Esophagus muscularis mucosa (tissue), 4 donors: ENCODE data around the gene CBLC. TPM values are rescaled to one million over a fixed set of nuclear protein-coding genes. Genes with fewer than 3 reads are reported as not detected.

Experiments used
- DNase-seq: peaks from one replicate; pipeline ENCODE4 v3.0.0-alpha.2; 2017; ENCODE audit errors: extremely low spot score
- H3K27ac ChIP-seq, 4 donors: fragments of 200-600 bp; sonication (generic); replicated peaks in 1 of 4; 1 replicate in 3 of 4; 2 replicates in 1 of 4; pipeline ENCODE4 v1.5.1; 2016 to 2019; ENCODE audit warnings: mild to moderate bottlenecking in 1 of 4
- H3K27me3 ChIP-seq, 4 donors: fragments of 200-600 bp; sonication (generic); one replicate each; pipeline versions ENCODE4 v1.5.1 to v1.6.0; 2016 to 2019
- H3K36me3 ChIP-seq, 4 donors: fragments of 200-600 bp; sonication (generic); one replicate each; pipeline ENCODE4 v1.5.1; 2016 to 2019
- H3K4me1 ChIP-seq, 4 donors: fragments of 200-600 bp; sonication (generic); one replicate each; pipeline ENCODE4 v1.5.1; 2016 to 2019
- H3K4me3 ChIP-seq, 4 donors: fragments of 200-600 bp; sonication (generic); 1 replicate in 2 of 4; 2 replicates in 2 of 4; pipeline ENCODE4 v1.5.1; 2016 to 2019; ENCODE audit warnings: mild to moderate bottlenecking in 4 of 4, moderate library complexity in 1 of 4
- H3K9me3 ChIP-seq, 4 donors: fragments of 200-600 bp; sonication (generic); 1 replicate in 3 of 4; 2 replicates in 1 of 4; pipeline ENCODE4 v1.5.1; 2016 to 2019
- EP300 ChIP-seq: sonication (generic); formaldehyde crosslinking; IDR thresholded peaks from one replicate; pipeline ENCODE4 v1.6.1; 2017; ENCODE audit warnings: antibody characterized with exemption
- POLR2A ChIP-seq: fragments of 450-650 bp; IDR thresholded peaks from one replicate; pipeline ENCODE4 v1.6.1; 2017; ENCODE audit warnings: antibody characterized with exemption, moderate library complexity, mild to moderate bottlenecking, low read depth
- POLR2AphosphoS5 ChIP-seq, 2 donors: sonication (generic); formaldehyde crosslinking; IDR thresholded peaks; one replicate each; pipeline ENCODE4 v1.6.1; 2017; ENCODE audit warnings: antibody characterized with exemption in 2 of 2
- WGBS: methylation state at CpG from one replicate; pipeline ENCODE4 v1.1.5; 2018; 5-methylcytosine and 5-hydroxymethylcytosine counted together
- intact Hi-C: fragments of 100-400 bp; cut with DNase I; formaldehyde crosslinking; loops from one replicate; pipeline ENCODE4 v1.15.1; 2023
- total RNA-seq, 4 donors: library from RNA; depleted of rRNA; stranded (reverse); fragments of >200 nt; gene quantifications; one replicate each; pipeline versions ENCODE4 v1.1.0 to v1.2.1, GENCODE V29; 2016
- TF ChIP-seq, protein P1 (sequence below), 3 experiments: fragments of 200-600 bp in 2 of 3; fragments of 450-650 bp in 1 of 3; sonication (generic) in 2 of 3; IDR thresholded peaks; one replicate each; pipeline ENCODE4 v1.5.1; 2017 to 2019; ENCODE audit warnings: antibody characterized with exemption in 3 of 3, mild to moderate bottlenecking in 2 of 3, moderate library complexity in 1 of 3

CBLC gene
- total RNA-seq, 4 donors from 2014 or later: 0.34 to 0.50 TPM; not detected in 2

DNA sequence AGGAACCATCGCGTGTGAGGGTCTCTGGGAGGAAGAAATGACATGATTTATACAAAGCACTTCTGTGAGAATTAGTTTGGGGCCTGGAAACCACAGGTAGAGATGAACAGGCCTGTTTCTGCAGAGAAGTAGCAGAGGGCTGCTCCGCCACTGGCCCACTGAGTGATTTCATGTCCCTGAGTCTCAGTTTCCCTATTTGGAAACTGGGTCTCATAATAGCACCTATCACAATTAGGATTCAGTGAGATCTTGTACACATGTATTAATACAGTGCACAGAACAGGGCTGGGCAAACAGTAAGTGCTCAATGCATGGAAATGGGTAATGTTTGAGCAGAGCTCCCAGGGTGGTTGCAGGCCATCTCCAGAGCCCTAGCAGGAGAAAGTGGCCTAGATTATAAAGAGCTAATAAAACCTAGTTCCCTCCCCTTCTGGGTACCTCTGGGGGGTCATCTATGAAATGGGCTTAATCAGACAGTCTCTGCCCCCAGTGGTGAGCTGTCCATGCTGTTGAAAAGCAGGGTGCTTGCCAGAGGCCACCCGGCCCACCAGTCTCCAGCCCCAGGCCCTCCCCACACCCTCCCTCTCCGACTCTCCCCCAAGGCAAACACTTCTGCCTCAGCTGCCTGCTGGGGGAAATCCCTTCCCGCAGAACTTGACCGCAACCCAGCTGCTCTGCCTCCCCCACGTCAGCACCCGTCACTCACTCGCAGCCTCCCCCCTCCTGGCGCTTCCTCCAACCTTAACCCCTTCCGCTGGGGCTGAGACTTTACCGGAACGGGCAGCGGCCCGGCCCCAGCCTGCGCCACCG is 24.7 kb upstream of the CBLC start:
- Histone ChIP-seq H3K27ac (peak overlapping the region; percentile 89 to 95 (median 90)), H3K4me1 (peaks cover 68 to 96% (median 91%) of the 10 kb centered on the region in 4 donors), H3K9me3 (no peaks in the 10 kb centered on the region), H3K36me3 (peaks cover 0 to 56% (median 29%) of the 10 kb centered on the region in 4 donors), H3K27me3 (no peaks in the 10 kb centered on the region), H3K4me3 (peak overlapping the region; percentile 51 to 75 (median 56))
- DNase-seq: peak; percentile 98
- intact Hi-C loops: no loop called here
- TF ChIP-seq EP300: peak; percentile 91
- TF ChIP-seq, protein P1, sequence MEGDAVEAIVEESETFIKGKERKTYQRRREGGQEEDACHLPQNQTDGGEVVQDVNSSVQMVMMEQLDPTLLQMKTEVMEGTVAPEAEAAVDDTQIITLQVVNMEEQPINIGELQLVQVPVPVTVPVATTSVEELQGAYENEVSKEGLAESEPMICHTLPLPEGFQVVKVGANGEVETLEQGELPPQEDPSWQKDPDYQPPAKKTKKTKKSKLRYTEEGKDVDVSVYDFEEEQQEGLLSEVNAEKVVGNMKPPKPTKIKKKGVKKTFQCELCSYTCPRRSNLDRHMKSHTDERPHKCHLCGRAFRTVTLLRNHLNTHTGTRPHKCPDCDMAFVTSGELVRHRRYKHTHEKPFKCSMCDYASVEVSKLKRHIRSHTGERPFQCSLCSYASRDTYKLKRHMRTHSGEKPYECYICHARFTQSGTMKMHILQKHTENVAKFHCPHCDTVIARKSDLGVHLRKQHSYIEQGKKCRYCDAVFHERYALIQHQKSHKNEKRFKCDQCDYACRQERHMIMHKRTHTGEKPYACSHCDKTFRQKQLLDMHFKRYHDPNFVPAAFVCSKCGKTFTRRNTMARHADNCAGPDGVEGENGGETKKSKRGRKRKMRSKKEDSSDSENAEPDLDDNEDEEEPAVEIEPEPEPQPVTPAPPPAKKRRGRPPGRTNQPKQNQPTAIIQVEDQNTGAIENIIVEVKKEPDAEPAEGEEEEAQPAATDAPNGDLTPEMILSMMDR (IDR thresholded peaks at IDR 0.05): no peak
- TF ChIP-seq POLR2AphosphoS5 (IDR thresholded peaks at IDR 0.05): peak; percentile 77
- TF ChIP-seq POLR2A: no peak
- WGBS: 18% methylated on average over 14 of the region's 18 CpGs

DNA sequence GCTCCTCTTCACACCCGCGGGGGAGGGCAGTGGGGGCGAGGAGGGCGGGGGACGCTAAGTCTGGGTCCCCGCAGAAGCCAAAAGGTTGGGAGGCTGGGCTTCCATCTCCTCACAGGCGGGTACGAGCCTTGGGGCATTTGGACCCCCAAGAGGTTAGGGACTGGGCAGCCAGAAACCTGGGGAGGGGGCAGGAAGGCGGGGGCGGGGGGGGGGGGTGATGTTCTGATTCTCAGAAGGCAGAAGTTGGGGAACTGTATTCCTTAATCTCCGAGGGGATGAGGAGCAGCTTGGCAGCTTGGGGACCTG is 24.1 kb upstream of the CBLC start:
- peak overlapping the region; percentile 89 to 95 (median 90) for H3K27ac ChIP-seq
- intact Hi-C loops: no loop called here
- H3K4me1 ChIP-seq: peaks cover 74 to 98% (median 95%) of the 10 kb centered on the region in 4 donors
- DNase-seq: no peak
- H3K4me3 ChIP-seq: peak overlapping the region; percentile 51 to 75 (median 56)
- H3K36me3 ChIP-seq: peaks cover 0 to 62% (median 33%) of the 10 kb centered on the region in 4 donors
- 0% methylated on average over 1 of the region's 11 CpGs for WGBS
- H3K27me3 ChIP-seq: no peaks in the 10 kb centered on the region
- no peaks in the 10 kb centered on the region for H3K9me3 ChIP-seq
- TF ChIP-seq POLR2A: no peak

DNA sequence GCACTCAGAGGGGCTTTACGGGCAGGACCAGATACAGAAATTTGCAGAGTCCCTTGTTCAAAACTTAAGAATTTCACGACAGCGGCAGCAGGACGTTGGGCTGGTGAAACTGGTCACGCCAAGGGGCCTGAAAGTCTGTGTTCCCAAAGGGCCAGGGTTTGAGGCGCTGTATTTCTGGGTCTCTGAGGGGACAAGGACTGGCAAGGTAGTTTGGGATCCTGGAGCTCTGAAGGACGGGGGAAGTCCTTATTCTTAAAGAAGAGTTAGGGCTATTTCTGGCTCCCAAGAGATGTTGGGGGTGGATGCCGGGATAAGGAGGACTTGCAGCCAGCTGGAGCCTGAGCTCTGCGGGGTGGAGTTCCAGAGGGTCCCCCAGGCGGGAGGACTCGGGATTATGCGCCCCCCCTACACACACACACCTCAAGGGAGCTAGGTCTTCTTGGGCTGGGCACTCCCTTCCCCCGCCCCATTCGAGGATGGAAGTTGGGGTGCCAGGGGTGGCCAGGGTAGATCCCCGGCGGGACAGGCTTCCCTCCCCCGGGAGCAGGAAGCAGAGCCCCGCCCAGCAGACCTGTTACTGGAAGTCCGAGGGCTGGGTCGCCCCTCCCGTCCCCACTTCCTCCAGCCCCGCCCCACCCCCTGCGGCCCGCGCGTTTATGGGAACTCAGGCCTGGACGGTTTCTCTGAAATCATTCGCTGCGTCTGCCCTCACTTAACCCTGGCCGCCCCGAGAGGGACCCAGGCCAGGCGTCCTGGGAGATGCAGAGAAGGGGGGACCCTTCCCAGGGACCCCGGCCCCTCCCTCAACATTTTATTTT is 23.5 kb upstream of the CBLC start:
- intact Hi-C loops: no loop called here
- no peaks in the 10 kb centered on the region for H3K27me3 ChIP-seq
- H3K4me1 ChIP-seq: peaks cover 77 to 100% (median 99%) of the 10 kb centered on the region in 4 donors
- 7% methylated on average over 21 of the region's 33 CpGs for WGBS
- H3K4me3 ChIP-seq: peak overlapping the region; percentile 51 to 75 (median 56)
- peaks cover 0 to 67% (median 38%) of the 10 kb centered on the region in 4 donors for H3K36me3 ChIP-seq
- peak; percentile 31 for TF ChIP-seq POLR2A
- TF ChIP-seq EP300: peak; percentile 84
- TF ChIP-seq, protein P1 (IDR thresholded peaks at IDR 0.05): no peak
- TF ChIP-seq POLR2AphosphoS5 (IDR thresholded peaks at IDR 0.05): peak; percentile 58 to 82
- peak; percentile 99 for DNase-seq
- H3K9me3 ChIP-seq: no peaks in the 10 kb centered on the region
- H3K27ac ChIP-seq: peak overlapping the region; percentile 89 to 95 (median 90)

DNA sequence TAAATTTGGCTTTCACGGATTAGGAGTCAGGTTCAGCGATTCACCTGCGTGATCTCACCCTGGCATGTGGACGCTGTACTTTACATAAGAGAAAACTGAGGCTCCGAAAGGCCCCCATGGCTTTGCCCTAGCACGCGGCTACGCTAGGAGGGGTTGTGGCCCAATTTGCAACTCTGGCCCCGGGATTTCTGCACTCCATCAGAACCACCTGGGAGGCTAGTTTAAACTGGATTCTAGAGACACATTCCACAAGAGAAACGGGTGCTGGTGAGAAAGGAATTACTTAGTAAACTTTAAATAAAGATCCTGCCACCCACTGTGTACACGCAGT is 23.0 kb upstream of the CBLC start:
- peak overlapping the region; percentile 89 to 95 (median 90) for H3K27ac ChIP-seq
- H3K9me3 ChIP-seq: no peaks in the 10 kb centered on the region
- no peak for TF ChIP-seq POLR2AphosphoS5 (IDR thresholded peaks at IDR 0.05)
- H3K27me3 ChIP-seq: no peaks in the 10 kb centered on the region
- peaks cover 77 to 100% (median 95%) of the 10 kb centered on the region in 4 donors for H3K4me1 ChIP-seq
- WGBS: 57% methylated on average over 11 of the region's 11 CpGs
- peaks cover 4 to 73% (median 44%) of the 10 kb centered on the region in 4 donors for H3K36me3 ChIP-seq
- intact Hi-C loops: no loop called here
- no peak for DNase-seq
- H3K4me3 ChIP-seq: peak overlapping the region; percentile 51 to 75 (median 56)

DNA sequence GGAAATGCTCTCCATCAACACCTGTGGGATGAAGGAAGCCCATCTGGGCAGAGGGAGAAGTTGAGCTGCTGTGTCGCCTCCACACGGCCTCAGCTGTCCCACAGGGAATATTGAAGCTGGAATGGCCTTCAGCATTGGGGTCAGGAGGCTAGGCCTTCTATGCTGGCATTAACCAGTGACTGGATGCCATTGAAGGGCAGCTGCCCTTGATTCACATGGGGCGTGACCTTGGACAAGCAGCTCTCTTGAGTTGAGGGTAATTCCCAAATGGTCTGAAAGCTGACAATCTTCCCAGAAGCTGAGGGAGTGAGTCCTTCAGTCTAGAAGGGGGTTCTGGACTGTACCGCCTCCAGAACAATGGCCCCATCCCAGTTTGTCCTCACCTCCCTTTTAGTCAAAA is 22.5 kb upstream of the CBLC start:
- Histone ChIP-seq H3K27ac (peak overlapping the region; percentile 89 to 95 (median 90)), H3K4me1 (peaks cover 73 to 97% (median 90%) of the 10 kb centered on the region in 4 donors)
- intact Hi-C loops: no loop called here

More for the DNA sequence above, 22.5 kb upstream of the CBLC start:
- no peak for TF ChIP-seq POLR2A
- TF ChIP-seq EP300: no peak
- no peak for TF ChIP-seq POLR2AphosphoS5 (IDR thresholded peaks at IDR 0.05)
- TF ChIP-seq, protein P1 (IDR thresholded peaks at IDR 0.05): no peak
- DNase-seq: no peak
- 83% methylated on average over 3 of the region's 4 CpGs for WGBS
- Histone ChIP-seq H3K9me3 (no peaks in the 10 kb centered on the region), H3K36me3 (peaks cover 7 to 73% (median 49%) of the 10 kb centered on the region in 4 donors), H3K4me3 (peak overlapping the region in 2 of 4 donors; percentile 60 to 75), H3K27me3 (no peaks in the 10 kb centered on the region)
